KBM-7 (cell line): ENCODE measurements around the gene SERPING1.
A peak's percentile ranks its signal among the peaks of the same experiment; 100 is the strongest.
"Not testable (repeated sequence)": the region's sequence is repeated elsewhere in the genome, so short reads cannot be mapped to it uniquely, and the experiment has no call there.

Source experiments
- DNase-seq: peaks from one replicate; pipeline ENCODE4 v3.0.0-alpha.2; 2015
- in situ Hi-C: fragments of 300-500 bp; cut with MboI; formaldehyde crosslinking; loops from 2 replicates; pipeline ENCODE4 v1.14.3; 2020; ENCODE audit warnings: low sequenced_read_pairs, low pct_unique_long_range_greater_than_20kb, mixed read lengths

Gene SERPING1

GRCh38 chr11:57647960-57648800 is 50.7 kb downstream of the SERPING1 start:
- no peak for DNase-seq
- in situ Hi-C loops = loop anchor here (10.0 kb wide), 1 partner anchor 153 kb away; no protein-coding TSS in a partner anchor

- in situ Hi-C loops = loop anchor here (10.0 kb wide), 1 partner anchor 154 kb away; no protein-coding TSS in a partner anchor
- DNase-seq = no peak
Measured at GRCh38 chr11:57648801-57649735, 51.6 kb downstream of the SERPING1 start.

- in situ Hi-C loops = loop anchor here (10.0 kb wide), 1 partner anchor 155 kb away; no protein-coding TSS in a partner anchor
- peak; percentile 61 for DNase-seq
Measured at GRCh38 chr11:57649826-57650738, 52.6 kb downstream of the SERPING1 start, which contains the start of gene YPEL4. Gene YPEL4 (minus strand): TSS chr11:57649912. CDS start chr11:57647107, 2,805 bp downstream.

GRCh38 chr11:57650739-57651090 is 53.2 kb downstream of the SERPING1 start:
- DNase-seq = no peak
- in situ Hi-C loops = no loop called here

- in situ Hi-C loops = no loop called here
- no peak for DNase-seq
Measured at GRCh38 chr11:57651408-57651807, 53.9 kb downstream of the SERPING1 start.

GRCh38 chr11:57652230-57652629 is 54.7 kb downstream of the SERPING1 start:
- in situ Hi-C loops, DNase-seq: not testable (repeated sequence)

- no peak for DNase-seq
- in situ Hi-C loops = no loop called here
Measured at GRCh38 chr11:57652662-57653061, 55.2 kb downstream of the SERPING1 start.

- DNase-seq = peak; percentile 75
Measured at GRCh38 chr11:57653163-57653562, 55.7 kb downstream of the SERPING1 start.

GRCh38 chr11:57656885-57657193 is 59.4 kb downstream of the SERPING1 start:
- in situ Hi-C loops = no loop called here

More at GRCh38 chr11:57653163-57653562, 55.7 kb downstream of the SERPING1 start:
- in situ Hi-C loops = no loop called here

GRCh38 chr11:57657194-57658022 is 59.9 kb downstream of the SERPING1 start, which contains the start of gene CLP1:
Gene CLP1 (plus strand): TSS chr11:57657762. CDS start chr11:57659477, 1,715 bp downstream.
- in situ Hi-C loops = no loop called here
- peak; percentile 99 for DNase-seq

More at GRCh38 chr11:57656885-57657193, 59.4 kb downstream of the SERPING1 start:
- no peak for DNase-seq

GRCh38 chr11:57658023-57658361 is 60.5 kb downstream of the SERPING1 start:
- in situ Hi-C loops = no loop called here
- DNase-seq = no peak

GRCh38 chr11:57659669-57660068 is 62.2 kb downstream of the SERPING1 start:
- in situ Hi-C loops = no loop called here
- DNase-seq = no peak

GRCh38 chr11:57662893-57663292 is 65.4 kb downstream of the SERPING1 start:
- peak; percentile 48 for DNase-seq
- in situ Hi-C loops = no loop called here

GRCh38 chr11:57663975-57664374 is 66.5 kb downstream of the SERPING1 start:
- in situ Hi-C loops = no loop called here
- no peak for DNase-seq
